Activated naive CD4-positive, alpha-beta T cell treated with anti-CD3 and anti-CD28 coated beads, Interleukin-2, amount 50 U/mL, for 72 hours (primary cell): Measurements from ENCODE around the gene TSPEAR. TPM values are rescaled to one million over a fixed set of nuclear protein-coding genes. Genes with fewer than 3 reads are reported as not detected.

Experiments used
- ATAC-seq, 2 donors: fragments of 150-1000 bp; cut with Tn5 transposase; 2 replicates each; pipeline ENCODE4 v1.10.0; 2021; ENCODE audit warnings: mild to moderate bottlenecking in 2 of 2, moderate library complexity in 2 of 2
- DNase-seq, 2 donors: peaks; one replicate each; pipeline ENCODE4 v3.0.0; 2021 to 2022; ENCODE audit warnings: low spot score in 2 of 2
- H3K27ac Mint-ChIP-seq, 2 donors: one replicate each; pipeline ENCODE4 v1.8.0; 2022; ENCODE audit warnings: mild to moderate bottlenecking in 2 of 2, mixed read lengths in 2 of 2
- H3K36me3 Mint-ChIP-seq, 2 donors: one replicate each; pipeline ENCODE4 v1.8.0; 2022; ENCODE audit warnings: mixed read lengths in 2 of 2
- H3K9me3 Mint-ChIP-seq, 2 donors: one replicate each; pipeline ENCODE4 v1.8.0; 2022; ENCODE audit warnings: mixed read lengths in 2 of 2
- total RNA-seq, 2 donors: library from RNA; stranded (reverse); gene quantifications; one replicate each; pipeline ENCODE4 v1.2.3, GENCODE V29; 2022

Gene TSPEAR
- total RNA-seq, 2 donors from 2014 or later: not detected

GRCh38 chr21:44542716-44543115, 168.7 kb downstream of the TSPEAR start:
- Mint-ChIP-seq H3K27ac (no peak overlapping the region), H3K9me3 (peaks cover 13 to 18% of the 10 kb centered on the region in 2 donors), H3K36me3 (peaks cover 14 to 15% of the 10 kb centered on the region in 2 donors)
- no peak for ATAC-seq
- no peak for DNase-seq

GRCh38 chr21:44540741-44541288, 170.6 kb downstream of the TSPEAR start:
- Mint-ChIP-seq H3K9me3 (peaks cover 0 to 4% of the 10 kb centered on the region in 2 donors), H3K36me3 (no peaks in the 10 kb centered on the region), H3K27ac (no peak overlapping the region)
- DNase-seq (no peak), ATAC-seq (no peak)

GRCh38 chr21:44539991-44540666, 171.2 kb downstream of the TSPEAR start, which contains the start of gene KRTAP10-1:
TSS of gene KRTAP10-1 (minus strand) at chr21:44540195. CDS start at chr21:44540150, 45 bp downstream.
- Mint-ChIP-seq H3K36me3 (no peaks in the 10 kb centered on the region), H3K9me3 (no peaks in the 10 kb centered on the region), H3K27ac (peak within 1 kb of the TSS in 1 of 2 donors; percentile 39)
- no peak for ATAC-seq
- DNase-seq: peak in 1 of 2 donors; percentile 49

- no peaks in the 10 kb centered on the region for H3K36me3 Mint-ChIP-seq
- no peak for ATAC-seq
- no peak overlapping the region for H3K27ac Mint-ChIP-seq
- DNase-seq: peak in 1 of 2 donors; percentile 37
- H3K9me3 Mint-ChIP-seq: no peaks in the 10 kb centered on the region
These were observed 172.3 kb downstream of the TSPEAR start for GRCh38 chr21:44539046-44539445.

GRCh38 chr21:44537930-44538911, 173.2 kb downstream of the TSPEAR start:
- H3K36me3 Mint-ChIP-seq: no peaks in the 10 kb centered on the region
- H3K27ac Mint-ChIP-seq: no peak overlapping the region
- DNase-seq (peak in 1 of 2 donors; percentile 31), ATAC-seq (no peak)
- H3K9me3 Mint-ChIP-seq: no peaks in the 10 kb centered on the region

GRCh38 chr21:44535963-44536362, 175.4 kb downstream of the TSPEAR start:
- Mint-ChIP-seq H3K36me3 (no peaks in the 10 kb centered on the region), H3K9me3 (no peaks in the 10 kb centered on the region), H3K27ac (no peak overlapping the region)
- ATAC-seq: no peak
- DNase-seq: no peak

- DNase-seq: peak in 1 of 2 donors; percentile 26
- ATAC-seq: peak; percentile 46 to 77
- H3K36me3 Mint-ChIP-seq: no peaks in the 10 kb centered on the region
- no peaks in the 10 kb centered on the region for H3K9me3 Mint-ChIP-seq
- H3K27ac Mint-ChIP-seq: no peak overlapping the region
These were observed 176.7 kb downstream of the TSPEAR start for GRCh38 chr21:44534688-44535087.

- ATAC-seq (peak; percentile 22 to 39), DNase-seq (no peak)
- no peaks in the 10 kb centered on the region for H3K36me3 Mint-ChIP-seq
- H3K27ac Mint-ChIP-seq: no peak overlapping the region
- H3K9me3 Mint-ChIP-seq: no peaks in the 10 kb centered on the region
These were observed 177.3 kb downstream of the TSPEAR start for GRCh38 chr21:44533891-44534627.

GRCh38 chr21:44533121-44533890, 178.1 kb downstream of the TSPEAR start:
- ATAC-seq: no peak
- no peaks in the 10 kb centered on the region for H3K36me3 Mint-ChIP-seq
- no peaks in the 10 kb centered on the region for H3K9me3 Mint-ChIP-seq
- peak in 1 of 2 donors; percentile 50 for DNase-seq
- H3K27ac Mint-ChIP-seq: no peak overlapping the region

GRCh38 chr21:44532712-44533111, 178.7 kb downstream of the TSPEAR start:
- no peak for ATAC-seq
- Mint-ChIP-seq H3K9me3 (no peaks in the 10 kb centered on the region), H3K27ac (no peak overlapping the region), H3K36me3 (no peaks in the 10 kb centered on the region)
- DNase-seq: peak in 1 of 2 donors; percentile 40

- H3K27ac Mint-ChIP-seq: no peak overlapping the region
- H3K36me3 Mint-ChIP-seq: no peaks in the 10 kb centered on the region
- no peaks in the 10 kb centered on the region for H3K9me3 Mint-ChIP-seq
- no peak for ATAC-seq
- DNase-seq: peak in 1 of 2 donors; percentile 49
These were observed 179.5 kb downstream of the TSPEAR start for GRCh38 chr21:44531606-44532564.

GRCh38 chr21:44530903-44531605, 180.3 kb downstream of the TSPEAR start:
- ATAC-seq (no peak), DNase-seq (peak in 1 of 2 donors; percentile 43)
- Mint-ChIP-seq H3K27ac (no peak overlapping the region), H3K9me3 (no peaks in the 10 kb centered on the region), H3K36me3 (no peaks in the 10 kb centered on the region)

GRCh38 chr21:44530221-44530902, 181.0 kb downstream of the TSPEAR start:
- Mint-ChIP-seq H3K27ac (peak overlapping the region; percentile 1 to 3), H3K36me3 (no peaks in the 10 kb centered on the region), H3K9me3 (no peaks in the 10 kb centered on the region)
- no peak for ATAC-seq
- DNase-seq: peak in 1 of 2 donors; percentile 30
